Measurements from ENCODE around the gene CEP104. TPM values are rescaled to one million over a fixed set of nuclear protein-coding genes. Genes with fewer than 3 reads are reported as not detected.

The CEP104 gene
- total and polyA plus RNA-seq, 9 of the 15 experiments (the other 6 are each of a cell fraction or from before 2014, with no cell fraction given), result 11.2 to 63.4 (median 42.6) TPM

GRCh38 chr1:3869751-3870301 is 12.8 kb upstream of the CEP104 start (continued):
- TF ChIP-seq HOMEZ (CRISPR knock-in tag; IDR thresholded peaks at IDR 0.05) (no peak), HSF4 (CRISPR knock-in tag; IDR thresholded peaks at IDR 0.05; ENCODE audit: borderline replicate concordance) (no peak), SMAD1 (IDR thresholded peaks at IDR 0.05; ENCODE audit: low read depth, low read length, partially characterized antibody) (no peak), KHSRP (IDR thresholded peaks at IDR 0.05) (no peak), CXXC5 (CRISPR knock-in tag; IDR thresholded peaks at IDR 0.05) (no peak), RB1 (IDR thresholded peaks at IDR 0.05; ENCODE audit: low read depth) (peak; percentile 41; the same call in 1 of the 2 replicates), ZNF696 (CRISPR knock-in tag; conservative IDR thresholded peaks at IDR 0.05) (no peak), ETV5 (CRISPR knock-in tag; IDR thresholded peaks at IDR 0.05; ENCODE audit: low read depth) (no peak), HCFC1 (IDR thresholded peaks at IDR 0.05; ENCODE audit: low read depth, low read length) (peak; percentile 34; the same call in 1 of the 2 replicates), RBBP5 (IDR thresholded peaks at IDR 0.05; ENCODE audit: borderline replicate concordance, insufficient read depth, low read length, poor library complexity, severe bottlenecking) (no peak), ZNF143 (CRISPR knock-in tag; IDR thresholded peaks at IDR 0.05) (no peak), SMAD3 (CRISPR knock-in tag; conservative IDR thresholded peaks at IDR 0.05) (no peak), ETS2 (tag; IDR thresholded peaks at IDR 0.05; ENCODE audit: borderline replicate concordance, poor library complexity, severe bottlenecking) (no peak), ZKSCAN3 (CRISPR knock-in tag; IDR thresholded peaks at IDR 0.05) (no peak), MAX (CRISPR knock-in tag; IDR thresholded peaks at IDR 0.05) (peak; percentile 89), RBM14 (IDR thresholded peaks at IDR 0.05; ENCODE audit: borderline replicate concordance, insufficient read depth, low read depth, low read length) (no peak), ETV1 (tag; conservative IDR thresholded peaks at IDR 0.05; ENCODE audit: low read depth) (no peak), SP1 (CRISPR knock-in tag; IDR thresholded peaks at IDR 0.05) (peak; percentile 67; the same call in 1 of the 2 replicates), YBX1 (IDR thresholded peaks at IDR 0.05) (no peak), STAT5A (IDR thresholded peaks at IDR 0.05; ENCODE audit: borderline replicate concordance, low read length) (no peak), ETV6 (IDR thresholded peaks at IDR 0.05; ENCODE audit: borderline replicate concordance in 1 of 2, low read depth in 2 of 2, low read length in 1 of 2) (no peak), ETV6 (CRISPR knock-in tag; IDR thresholded peaks at IDR 0.05; ENCODE audit: borderline replicate concordance) (no peak), ZNF140 (CRISPR knock-in tag; IDR thresholded peaks at IDR 0.05) (no peak), HLTF (IDR thresholded peaks at IDR 0.05) (no peak), SREBF2 (CRISPR knock-in tag; IDR thresholded peaks at IDR 0.05) (no peak), ZNF707 (CRISPR knock-in tag; conservative IDR thresholded peaks at IDR 0.05) (no peak), BRF2 (IDR thresholded peaks at IDR 0.05; ENCODE audit: borderline replicate concordance, insufficient read depth, insufficient read length) (no peak), CBX5 (IDR thresholded peaks at IDR 0.05; ENCODE audit: borderline replicate concordance, low read depth) (no peak), CBFA2T2 (conservative IDR thresholded peaks at IDR 0.05) (peak; percentile 63)
